GM18873 (cell line): ENCODE measurements around the gene ZNF175.

Experiments used
- ATAC-seq: cut with Tn5 transposase; IDR thresholded peaks from one replicate; pipeline ENCODE4 v1.9.1; 2021; ENCODE audit warnings: mild to moderate bottlenecking, moderate library complexity, moderate number of reproducible peaks; ENCODE audit not compliant: unreplicated experiment, low FRiP score

The ZNF175 gene

GRCh38 chr19:51570962-51571575 lies at the start of gene ZNF175:
Gene ZNF175 (plus strand): TSS chr19:51571283. CDS start chr19:51573330, 2,047 bp downstream.
- peak; percentile 82 for ATAC-seq

GRCh38 chr19:51521357-51521756 lies 49.7 kb upstream of the ZNF175 start:
- ATAC-seq = no peak

GRCh38 chr19:51521781-51522180 lies 49.3 kb upstream of the ZNF175 start:
- ATAC-seq = no peak

GRCh38 chr19:51524666-51525264 lies 46.3 kb upstream of the ZNF175 start:
- no peak for ATAC-seq

GRCh38 chr19:51525651-51526050 lies 45.4 kb upstream of the ZNF175 start:
- no peak for ATAC-seq

GRCh38 chr19:51529301-51529700 lies 41.8 kb upstream of the ZNF175 start:
- ATAC-seq = no peak

GRCh38 chr19:51530616-51531015 lies 40.5 kb upstream of the ZNF175 start:
- ATAC-seq = no peak

GRCh38 chr19:51531349-51532315 lies 39.5 kb upstream of the ZNF175 start, which contains the start of gene SIGLEC6:
Gene SIGLEC6 (minus strand): TSS chr19:51531670. CDS start chr19:51531648, 22 bp downstream.
- ATAC-seq = no peak

GRCh38 chr19:51535535-51535934 lies 35.5 kb upstream of the ZNF175 start:
- ATAC-seq = no peak

GRCh38 chr19:51539821-51540366 lies 31.2 kb upstream of the ZNF175 start:
- ATAC-seq = no peak

- ATAC-seq = no peak
Measured at GRCh38 chr19:51541458-51542357, 29.4 kb upstream of the ZNF175 start.

- no peak for ATAC-seq
Measured at GRCh38 chr19:51542699-51543098, 28.4 kb upstream of the ZNF175 start.

GRCh38 chr19:51544038-51544437 lies 27.0 kb upstream of the ZNF175 start:
- ATAC-seq = no peak

GRCh38 chr19:51546107-51546649 lies 24.9 kb upstream of the ZNF175 start:
- no peak for ATAC-seq

- ATAC-seq = no peak
Measured at GRCh38 chr19:51546650-51547396, 24.3 kb upstream of the ZNF175 start.

GRCh38 chr19:51547397-51548212 lies 23.5 kb upstream of the ZNF175 start:
- no peak for ATAC-seq

GRCh38 chr19:51548213-51548651 lies 22.9 kb upstream of the ZNF175 start:
- no peak for ATAC-seq

GRCh38 chr19:51548891-51549305 lies 22.2 kb upstream of the ZNF175 start:
- no peak for ATAC-seq
